ENCODE data around the gene MYOM1. TPM values are rescaled to one million over a fixed set of nuclear protein-coding genes. Genes with fewer than 3 reads are reported as not detected.

The MYOM1 gene
- total RNA-seq, 4 donors from 2014 or later = 0.23 to 2.5 (median 0.52) TPM

GRCh38 chr18:3148930-3149535 lies 70.7 kb downstream of the MYOM1 start:
- DNase-seq = no peak
- TF ChIP-seq POLR2A (IDR thresholded peaks at IDR 0.05) (no peak), CTCF (IDR thresholded peaks at IDR 0.05) (no peak)
- Histone ChIP-seq H3K36me3 (no peaks in the 10 kb centered on the region), H3K27me3 (no peaks in the 10 kb centered on the region), H3K4me1 (peaks cover 0 to 10% (median 0%) of the 10 kb centered on the region in 3 donors), H3K4me3 (no peak overlapping the region), H3K9me3 (no peaks in the 10 kb centered on the region), H3K27ac (no peak overlapping the region)
- WGBS, 2 donors = 35 to 50% methylated on average over 4 of the region's 4 CpGs
- intact Hi-C loops (cut with DNase I) = no loop called here

GRCh38 chr18:3147935-3148554 lies 71.7 kb downstream of the MYOM1 start:
- WGBS, 2 donors = 61% methylated on average over 8 of the region's 8 CpGs
- H3K4me3 ChIP-seq = no peak overlapping the region
- H3K36me3 ChIP-seq = no peaks in the 10 kb centered on the region
- H3K27me3 ChIP-seq = no peaks in the 10 kb centered on the region
- H3K9me3 ChIP-seq = no peaks in the 10 kb centered on the region
- TF ChIP-seq CTCF (IDR thresholded peaks at IDR 0.05) (no peak), POLR2A (IDR thresholded peaks at IDR 0.05) (no peak)
- H3K27ac ChIP-seq = no peak overlapping the region
- no peak for DNase-seq
- peaks cover 0 to 9% (median 0%) of the 10 kb centered on the region in 3 donors for H3K4me1 ChIP-seq
- intact Hi-C loops (cut with DNase I) = no loop called here

GRCh38 chr18:3140986-3141639 lies 78.7 kb downstream of the MYOM1 start:
- intact Hi-C loops (cut with DNase I) = no loop called here
- DNase-seq = no peak
- WGBS, 2 donors = 77 to 82% methylated on average over 8 to 10 of the region's 10 CpGs
- Histone ChIP-seq H3K4me3 (no peak overlapping the region), H3K27me3 (no peaks in the 10 kb centered on the region), H3K27ac (no peak overlapping the region), H3K9me3 (no peaks in the 10 kb centered on the region), H3K36me3 (no peaks in the 10 kb centered on the region), H3K4me1 (no peaks in the 10 kb centered on the region)
- TF ChIP-seq POLR2A (IDR thresholded peaks at IDR 0.05) (no peak), CTCF (IDR thresholded peaks at IDR 0.05) (no peak)

- H3K4me1 ChIP-seq = no peaks in the 10 kb centered on the region
- no peak overlapping the region for H3K27ac ChIP-seq
- no peaks in the 10 kb centered on the region for H3K36me3 ChIP-seq
- intact Hi-C loops (cut with DNase I) = no loop called here
- no peak for DNase-seq
- TF ChIP-seq CTCF (IDR thresholded peaks at IDR 0.05) (no peak), POLR2A (IDR thresholded peaks at IDR 0.05) (no peak)
- H3K9me3 ChIP-seq = no peaks in the 10 kb centered on the region
- H3K27me3 ChIP-seq = no peaks in the 10 kb centered on the region
- no peak overlapping the region for H3K4me3 ChIP-seq
Observed at GRCh38 chr18:3140342-3140741, 79.4 kb downstream of the MYOM1 start.

GRCh38 chr18:3139406-3139805 lies 80.4 kb downstream of the MYOM1 start:
- DNase-seq = no peak
- H3K27me3 ChIP-seq = no peaks in the 10 kb centered on the region
- intact Hi-C loops (cut with DNase I) = no loop called here
- no peaks in the 10 kb centered on the region for H3K9me3 ChIP-seq
- no peak for TF ChIP-seq CTCF (IDR thresholded peaks at IDR 0.05)
- TF ChIP-seq POLR2A (IDR thresholded peaks at IDR 0.05) = no peak
- H3K27ac ChIP-seq = no peak overlapping the region
- no peaks in the 10 kb centered on the region for H3K36me3 ChIP-seq
- no peak overlapping the region for H3K4me3 ChIP-seq
- WGBS, 2 donors = 80 to 83% methylated on average over 4 to 5 of the region's 5 CpGs
- no peaks in the 10 kb centered on the region for H3K4me1 ChIP-seq
